PC-3 (cell line): ENCODE measurements around the gene PLA2G4F. TPM values are rescaled to one million over a fixed set of nuclear protein-coding genes. Genes with fewer than 3 reads are reported as not detected.

ENCODE experiments used
- ATAC-seq: fragments of 200-7000 bp; cut with Tn5 transposase; 2 replicates; pipeline ENCODE4 v1.9.1; 2020; ENCODE audit warnings: mild to moderate bottlenecking, moderate library complexity
- BruUV-seq: library from RNA; stranded (reverse); fragments of 400-500 nt; replicated peaks from 2 replicates; lab custom pipeline; 2021; lab: Mats Ljungman, UMichigan
- CTCF ChIA-PET: fragments of 300-600 bp; sonication (Branson Sonifier 250); formaldehyde crosslinking; loops from one replicate; lab custom pipeline; 2022; ENCODE audit warnings: antibody characterized with exemption; lab: Charles Lee
- POLR2A ChIA-PET: fragments of 300-600 bp; sonication (Branson Sonifier 250); formaldehyde crosslinking; loops from one replicate; lab custom pipeline; 2022; ENCODE audit warnings: antibody characterized with exemption; ENCODE audit not compliant: unreplicated experiment; lab: Charles Lee
- DNase-seq: peaks from one replicate; pipeline ENCODE4 v3.0.0-alpha.2; 2015
- H2AFZ ChIP-seq: fragments of 300-600 bp; sonication (generic); 2 replicates; pipeline ENCODE4 v1.6.0; 2016; ENCODE audit warnings: antibody characterized with exemption, low read length
- H3F3A ChIP-seq: fragments of 300-600 bp; sonication (generic); one replicate; pipeline ENCODE4 v1.6.0; 2017; ENCODE audit warnings: antibody characterized with exemption, low read length, control low read depth, mild to moderate bottlenecking; ENCODE audit not compliant: unreplicated experiment
- H3K27ac ChIP-seq: fragments of 300-600 bp; sonication (generic); 2 replicates; pipeline ENCODE4 v1.5.1; 2016; ENCODE audit warnings: mild to moderate bottlenecking, low read length
- H3K27me3 ChIP-seq: fragments of 300-600 bp; sonication (generic); 2 replicates; pipeline ENCODE4 v1.6.1; 2016; ENCODE audit warnings: low read length, mixed read lengths
- H3K36me3 ChIP-seq: fragments of 300-600 bp; sonication (generic); 2 replicates; pipeline ENCODE4 v1.6.1; 2016; ENCODE audit warnings: low read depth, mixed run types, low read length, mixed read lengths
- H3K4me1 ChIP-seq: fragments of 300-600 bp; sonication (generic); 2 replicates; pipeline ENCODE4 v1.5.1; 2016; ENCODE audit warnings: low read length; ENCODE audit not compliant: insufficient read depth
- H3K4me2 ChIP-seq: fragments of 300-600 bp; sonication (generic); 2 replicates; pipeline ENCODE4 v1.6.0; 2016; ENCODE audit warnings: low read length
- H3K4me3 ChIP-seq: fragments of 300-600 bp; sonication (generic); 2 replicates; pipeline ENCODE4 v1.5.1; 2016; ENCODE audit warnings: mild to moderate bottlenecking, low read length, mixed read lengths
- H3K79me2 ChIP-seq: fragments of 300-600 bp; sonication (generic); 2 replicates; pipeline ENCODE4 v1.6.1; 2017; ENCODE audit warnings: low read length, mixed read lengths
- H3K9ac ChIP-seq: fragments of 300-600 bp; sonication (generic); 2 replicates; pipeline ENCODE4 v1.6.0; 2016; ENCODE audit warnings: mild to moderate bottlenecking, low read length
- H3K9me2 ChIP-seq: fragments of 300-600 bp; sonication (generic); replicated peaks from 2 replicates; pipeline ENCODE4 v1.6.1; 2016; ENCODE audit warnings: mixed run types, low read length, mixed read lengths
- H3K9me3 ChIP-seq: fragments of 300-600 bp; sonication (generic); 2 replicates; pipeline ENCODE4 v1.6.1; 2016; ENCODE audit warnings: low read length, mixed read lengths
- H4K20me1 ChIP-seq: fragments of 300-600 bp; sonication (generic); 2 replicates; pipeline ENCODE4 v1.6.1; 2016; ENCODE audit warnings: low read length, mixed read lengths
- CTCF ChIP-seq: fragments of 300-600 bp; sonication (generic); conservative IDR thresholded peaks from 2 replicates; pipeline ENCODE4 v1.5.1; 2017; ENCODE audit warnings: antibody characterized with exemption, low read depth, mild to moderate bottlenecking, low read length
- EZH2 ChIP-seq: fragments of 300-600 bp; sonication (generic); IDR thresholded peaks from one replicate; pipeline ENCODE4 v1.6.1; 2017; ENCODE audit warnings: antibody characterized with exemption, mild to moderate bottlenecking, low read length; ENCODE audit not compliant: unreplicated experiment
- EZH2phosphoT487 ChIP-seq: fragments of 300-600 bp; sonication (generic); IDR thresholded peaks from 2 replicates; pipeline ENCODE4 v1.6.1; 2018; ENCODE audit warnings: mild to moderate bottlenecking, antibody characterized with exemption, low read length, borderline replicate concordance
- intact Hi-C: fragments of 100-400 bp; cut with micrococcal nuclease; formaldehyde crosslinking; loops from 2 replicates; pipeline ENCODE4 v1.9.0; 2023
- total RNA-seq: library from RNA; depleted of rRNA; stranded (reverse); fragments of >200 nt; gene quantifications from 2 replicates; pipeline ENCODE4 v1.2.3, GENCODE V29; 2014

Gene PLA2G4F
- total RNA-seq, 1 experiment from 2014 or later = 5.8 TPM

DNA sequence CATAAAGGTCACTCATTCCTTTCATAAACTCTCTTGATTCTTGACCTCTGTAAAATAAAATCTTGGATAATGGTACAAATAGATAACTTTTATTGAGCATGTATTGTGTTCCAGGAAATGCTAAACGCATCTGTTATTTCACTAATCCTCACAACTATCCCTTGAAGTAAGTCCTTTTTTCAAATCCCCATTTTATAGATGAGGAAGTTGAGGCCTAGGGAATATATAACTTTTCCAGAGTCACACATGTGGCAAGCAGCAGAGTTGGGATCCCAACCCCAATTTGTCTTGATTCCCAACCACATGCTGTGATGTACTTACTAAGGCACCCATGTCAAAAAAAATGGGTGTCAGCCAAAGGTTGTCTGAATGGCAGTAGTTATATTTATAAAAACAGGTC, 45.4 kb upstream of the PLA2G4F start:
- Histone ChIP-seq H3K9me2 (no peaks in the 10 kb centered on the region), H3K4me1 (peaks cover 13% of the 10 kb centered on the region), H3K4me2 (no peak overlapping the region), H2AFZ (no peak overlapping the region), H3K79me2 (peaks cover 34% of the 10 kb centered on the region), H4K20me1 (no peaks in the 10 kb centered on the region), H3F3A (no peaks in the 10 kb centered on the region), H3K27me3 (no peaks in the 10 kb centered on the region), H3K36me3 (peaks cover 10% of the 10 kb centered on the region), H3K9me3 (no peaks in the 10 kb centered on the region), H3K4me3 (no peak overlapping the region), H3K9ac (no peak overlapping the region), H3K27ac (no peak overlapping the region)
- no peak for DNase-seq
- POLR2A ChIA-PET = no interaction called here
- no peak for ATAC-seq
- intact Hi-C loops = loop anchor here (10.0 kb wide), 1 partner anchor 273 kb away; no protein-coding TSS in a partner anchor
- TF ChIP-seq CTCF (no peak), EZH2phosphoT487 (no peak), EZH2 (no peak)
- CTCF ChIA-PET = no interaction called here
- no TSS peak for BruUV-seq

DNA sequence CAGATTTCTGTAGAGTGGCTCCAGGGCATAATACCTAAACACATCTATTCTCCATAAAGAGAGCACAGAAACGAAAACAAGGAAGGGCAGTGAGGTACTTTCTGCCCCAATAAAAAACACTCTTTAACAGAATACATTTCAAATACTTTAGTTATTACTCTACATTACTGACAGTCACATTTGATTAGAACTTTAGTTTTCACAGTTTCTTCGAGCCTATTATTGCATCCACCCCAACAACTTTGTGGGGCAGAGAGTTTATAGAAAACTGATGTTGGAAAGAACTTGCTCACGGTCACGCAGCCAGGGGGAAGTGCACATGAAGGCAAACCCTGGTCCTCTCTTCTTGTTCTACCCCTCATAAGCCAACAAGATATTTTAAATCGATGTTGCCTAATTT, 42.7 kb upstream of the PLA2G4F start:
- H3K9ac ChIP-seq = no peak overlapping the region
- TF ChIP-seq CTCF (no peak), EZH2phosphoT487 (no peak), EZH2 (no peak)
- BruUV-seq = no TSS peak
- H3K79me2 ChIP-seq = peaks cover 21% of the 10 kb centered on the region
- ChIA-PET CTCF (no interaction called here), POLR2A (no interaction called here)
- H3F3A ChIP-seq = no peaks in the 10 kb centered on the region
- no peak overlapping the region for H3K4me3 ChIP-seq
- no peaks in the 10 kb centered on the region for H4K20me1 ChIP-seq
- no peak overlapping the region for H3K4me2 ChIP-seq
- H3K27ac ChIP-seq = no peak overlapping the region
- H2AFZ ChIP-seq = no peak overlapping the region
- H3K36me3 ChIP-seq = peaks cover 10% of the 10 kb centered on the region
- no peak for DNase-seq
- H3K9me2 ChIP-seq = no peaks in the 10 kb centered on the region
- no peaks in the 10 kb centered on the region for H3K27me3 ChIP-seq
- intact Hi-C loops = no loop called here
- no peaks in the 10 kb centered on the region for H3K9me3 ChIP-seq
- ATAC-seq = no peak
- peaks cover 14% of the 10 kb centered on the region for H3K4me1 ChIP-seq

DNA sequence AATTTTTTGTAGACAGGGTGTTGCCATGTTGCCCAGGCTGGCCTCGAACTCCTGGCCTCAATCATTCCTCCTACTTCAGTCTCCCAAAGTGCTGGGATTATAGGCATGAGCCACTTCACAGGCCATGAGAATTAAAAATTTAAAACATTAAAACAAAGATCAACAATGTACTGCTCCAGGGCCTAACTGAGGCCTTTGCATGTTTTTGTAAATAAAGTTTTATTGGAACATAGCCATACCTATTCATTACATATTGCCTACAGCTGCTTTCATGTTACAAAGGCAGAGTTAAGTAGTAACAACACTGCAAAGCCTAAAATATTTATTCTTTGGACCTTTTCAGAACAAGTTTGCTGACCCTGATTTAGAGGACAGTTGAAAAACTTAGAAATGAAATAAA, 42.1 kb upstream of the PLA2G4F start:
- ATAC-seq (no peak), DNase-seq (no peak)
- H3K4me1 ChIP-seq = peaks cover 8% of the 10 kb centered on the region
- no peaks in the 10 kb centered on the region for H3K9me2 ChIP-seq
- no peaks in the 10 kb centered on the region for H3K27me3 ChIP-seq
- intact Hi-C loops = no loop called here
- H3K9me3 ChIP-seq = no peaks in the 10 kb centered on the region
- peaks cover 10% of the 10 kb centered on the region for H3K36me3 ChIP-seq
- H3K9ac ChIP-seq = no peak overlapping the region
- H3K27ac ChIP-seq = no peak overlapping the region
- ChIA-PET CTCF (no interaction called here), POLR2A (no interaction called here)
- H4K20me1 ChIP-seq = no peaks in the 10 kb centered on the region
- H3K79me2 ChIP-seq = peaks cover 21% of the 10 kb centered on the region
- no peak overlapping the region for H2AFZ ChIP-seq
- BruUV-seq = no TSS peak
- no peak overlapping the region for H3K4me2 ChIP-seq
- no peak overlapping the region for H3K4me3 ChIP-seq
- H3F3A ChIP-seq = no peaks in the 10 kb centered on the region
- TF ChIP-seq EZH2 (no peak), CTCF (no peak), EZH2phosphoT487 (no peak)
